Panc1 (cell line): ENCODE measurements around the gene LPIN3. TPM values are rescaled to one million over a fixed set of nuclear protein-coding genes. Genes with fewer than 3 reads are reported as not detected.

ENCODE experiments used
- ATAC-seq: fragments of 200-7000 bp; cut with Tn5 transposase; 2 replicates; pipeline ENCODE4 v1.9.1; 2020; ENCODE audit warnings: mild to moderate bottlenecking, moderate library complexity
- BruUV-seq: library from RNA; stranded (reverse); fragments of 400-500 nt; replicated peaks from 2 replicates; lab custom pipeline; 2021; lab: Mats Ljungman, UMichigan
- CTCF ChIA-PET: fragments of 300-600 bp; sonication (Branson Sonifier 250); formaldehyde crosslinking; loops from one replicate; lab custom pipeline; 2022; ENCODE audit warnings: antibody characterized with exemption; lab: Charles Lee
- POLR2A ChIA-PET: fragments of 300-600 bp; sonication (Branson Sonifier 250); formaldehyde crosslinking; loops from one replicate; lab custom pipeline; 2022; ENCODE audit warnings: antibody characterized with exemption; lab: Charles Lee
- DNase-seq: peaks from one replicate; pipeline ENCODE4 v3.0.0-alpha.2; 2010; ENCODE audit warnings: low read depth, low spot score
- H3K27ac ChIP-seq: 2 replicates; pipeline ENCODE4 v1.5.1; 2011; ENCODE audit warnings: mild to moderate bottlenecking, low read length, inconsistent platforms
- H3K27me3 ChIP-seq: fragments of 200-500 bp; sonication (Bioruptor generic); 2 replicates; pipeline ENCODE4 v1.6.0; 2014; ENCODE audit warnings: low read length, inconsistent platforms; ENCODE audit not compliant: control insufficient read depth, insufficient read depth
- H3K36me3 ChIP-seq: fragments of 200-500 bp; sonication (Bioruptor generic); 2 replicates; pipeline ENCODE4 v1.5.1; 2014; ENCODE audit warnings: inconsistent platforms, mild to moderate bottlenecking, low read length, moderate library complexity; ENCODE audit not compliant: control insufficient read depth, insufficient read depth
- H3K4me1 ChIP-seq: 2 replicates; pipeline ENCODE4 v1.5.1; 2011; ENCODE audit warnings: inconsistent platforms, mild to moderate bottlenecking, low read length, moderate library complexity; ENCODE audit not compliant: control insufficient read depth, insufficient read depth
- H3K4me3 ChIP-seq, 2 experiments: 2 replicates each; pipeline ENCODE4 v1.5.1; 2011 to 2012; ENCODE audit warnings: low read depth in 2 of 2, low read length in 2 of 2, mild to moderate bottlenecking in 2 of 2, inconsistent platforms in 1 of 2, moderate library complexity in 1 of 2
- H3K9me3 ChIP-seq: fragments of 200-500 bp; sonication (Bioruptor generic); 2 replicates; pipeline ENCODE4 v1.5.1; 2014; ENCODE audit warnings: low read depth, mild to moderate bottlenecking, inconsistent platforms, low read length, moderate library complexity; ENCODE audit not compliant: control insufficient read depth, insufficient read depth
- CTCF ChIP-seq: fragments of 450-650 bp; IDR thresholded peaks from 2 replicates; pipeline ENCODE4 v1.5.1; 2017; ENCODE audit warnings: mild to moderate bottlenecking
- POLR2AphosphoS5 ChIP-seq: IDR thresholded peaks from 2 replicates; pipeline ENCODE4 v1.6.1; 2012; ENCODE audit warnings: mild to moderate bottlenecking, low read depth, low read length, moderate library complexity
- REST ChIP-seq, 2 experiments: IDR thresholded peaks; 2 replicates each; pipeline ENCODE4 v1.6.1; 2011 to 2012; ENCODE audit warnings: low read depth in 2 of 2, control low read depth in 1 of 2, low read length in 1 of 2, mild to moderate bottlenecking in 1 of 2, moderate library complexity in 1 of 2; ENCODE audit not compliant: insufficient read depth in 1 of 2
- SIN3A ChIP-seq: IDR thresholded peaks from 2 replicates; pipeline ENCODE4 v1.6.1; 2012; ENCODE audit warnings: low read depth, mild to moderate bottlenecking, low read length, moderate library complexity, borderline replicate concordance; ENCODE audit not compliant: insufficient read depth
- TCF7L2 ChIP-seq: IDR thresholded peaks from 2 replicates; pipeline ENCODE4 v1.6.1; 2011; ENCODE audit warnings: mild to moderate bottlenecking, low read depth, low read length, inconsistent platforms
- in situ Hi-C: cut with HindIII; loops from 2 replicates; pipeline ENCODE4 v1.10.0; 2016; ENCODE audit warnings: low sequenced_read_pairs, low pct_unique_long_range_greater_than_20kb
- intact Hi-C: fragments of 100-400 bp; cut with micrococcal nuclease; formaldehyde crosslinking; loops from one replicate; pipeline ENCODE4 v1.10.0; 2022; ENCODE audit not compliant: unreplicated experiment
- total RNA-seq: library from RNA; stranded (reverse); gene quantifications from one replicate; pipeline ENCODE4 v1.2.1, GENCODE V29; 2021; ENCODE audit not compliant: unreplicated experiment

LPIN3 gene
- total RNA-seq, 1 experiment from 2014 or later = 21.0 TPM

- ATAC-seq (no peak), DNase-seq (no peak)
- intact Hi-C loops = no loop called here
- no TSS peak for BruUV-seq
- H3K36me3 ChIP-seq = no peaks in the 10 kb centered on the region
- no peak overlapping the region for H3K4me3 ChIP-seq
- H3K27ac ChIP-seq = no peak overlapping the region
- no peaks in the 10 kb centered on the region for H3K4me1 ChIP-seq
- ChIA-PET POLR2A (no interaction called here), CTCF (no interaction called here)
- TF ChIP-seq TCF7L2 = no peak
- TF ChIP-seq CTCF = no peak
- TF ChIP-seq SIN3A = no peak
- TF ChIP-seq POLR2AphosphoS5 = no peak
- no peak for TF ChIP-seq REST (IDR thresholded peaks at IDR 0.05; ENCODE audit: insufficient read depth in 1 of 2, low read depth in 2 of 2, low read length in 1 of 2)
- in situ Hi-C loops = no loop called here
- no peaks in the 10 kb centered on the region for H3K9me3 ChIP-seq
- H3K27me3 ChIP-seq = no peaks in the 10 kb centered on the region
These were observed 36.1 kb upstream of the LPIN3 start for GRCh38 chr20:41304424-41305079.

GRCh38 chr20:41306061-41306727, 34.4 kb upstream of the LPIN3 start:
- ATAC-seq (no peak), DNase-seq (no peak)
- H3K4me3 ChIP-seq = no peak overlapping the region
- CTCF ChIA-PET = no interaction called here
- TF ChIP-seq CTCF (no peak), TCF7L2 (no peak), SIN3A (no peak), REST (IDR thresholded peaks at IDR 0.05; ENCODE audit: insufficient read depth in 1 of 2, low read depth in 2 of 2, low read length in 1 of 2) (no peak), POLR2AphosphoS5 (no peak)
- BruUV-seq = no TSS peak
- POLR2A ChIA-PET = no interaction called here
- H3K9me3 ChIP-seq = no peaks in the 10 kb centered on the region
- no peaks in the 10 kb centered on the region for H3K36me3 ChIP-seq
- no peak overlapping the region for H3K27ac ChIP-seq
- H3K27me3 ChIP-seq = no peaks in the 10 kb centered on the region
- in situ Hi-C loops = no loop called here
- H3K4me1 ChIP-seq = no peaks in the 10 kb centered on the region
- intact Hi-C loops = no loop called here
